NCI-H526 (cell line): ENCODE results near the gene CTBP1.

Experiments
- DNase-seq, 2 experiments: peaks; one replicate each; lab custom pipeline; 2025; lab: John Stamatoyannopoulos, UW

The CTBP1 gene

GRCh38 chr4:1283711-1284110 lies 34.8 kb upstream of the CTBP1 start:
- no peak for DNase-seq

DNA sequence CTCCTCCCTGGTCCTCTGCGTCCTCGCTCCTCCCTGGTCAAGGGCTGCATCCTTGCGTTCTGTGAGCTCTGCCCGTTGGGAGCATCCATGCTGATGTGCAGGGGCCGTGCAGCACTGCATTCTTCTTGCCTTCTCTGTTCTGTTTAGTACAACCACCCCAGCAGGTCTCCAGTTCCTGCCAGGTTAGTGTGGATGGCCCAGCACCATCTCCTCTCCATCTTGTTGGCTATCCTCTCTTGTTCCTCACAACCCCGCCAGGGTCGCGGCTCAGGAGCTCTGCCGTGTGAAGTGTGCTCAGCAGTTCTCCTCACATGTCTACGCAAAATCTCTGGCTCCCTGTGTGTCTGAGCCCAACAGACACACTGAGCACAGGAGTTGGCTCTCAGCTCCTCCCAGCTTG lies 30.3 kb upstream of the CTBP1 start:
- DNase-seq, result no peak

DNA sequence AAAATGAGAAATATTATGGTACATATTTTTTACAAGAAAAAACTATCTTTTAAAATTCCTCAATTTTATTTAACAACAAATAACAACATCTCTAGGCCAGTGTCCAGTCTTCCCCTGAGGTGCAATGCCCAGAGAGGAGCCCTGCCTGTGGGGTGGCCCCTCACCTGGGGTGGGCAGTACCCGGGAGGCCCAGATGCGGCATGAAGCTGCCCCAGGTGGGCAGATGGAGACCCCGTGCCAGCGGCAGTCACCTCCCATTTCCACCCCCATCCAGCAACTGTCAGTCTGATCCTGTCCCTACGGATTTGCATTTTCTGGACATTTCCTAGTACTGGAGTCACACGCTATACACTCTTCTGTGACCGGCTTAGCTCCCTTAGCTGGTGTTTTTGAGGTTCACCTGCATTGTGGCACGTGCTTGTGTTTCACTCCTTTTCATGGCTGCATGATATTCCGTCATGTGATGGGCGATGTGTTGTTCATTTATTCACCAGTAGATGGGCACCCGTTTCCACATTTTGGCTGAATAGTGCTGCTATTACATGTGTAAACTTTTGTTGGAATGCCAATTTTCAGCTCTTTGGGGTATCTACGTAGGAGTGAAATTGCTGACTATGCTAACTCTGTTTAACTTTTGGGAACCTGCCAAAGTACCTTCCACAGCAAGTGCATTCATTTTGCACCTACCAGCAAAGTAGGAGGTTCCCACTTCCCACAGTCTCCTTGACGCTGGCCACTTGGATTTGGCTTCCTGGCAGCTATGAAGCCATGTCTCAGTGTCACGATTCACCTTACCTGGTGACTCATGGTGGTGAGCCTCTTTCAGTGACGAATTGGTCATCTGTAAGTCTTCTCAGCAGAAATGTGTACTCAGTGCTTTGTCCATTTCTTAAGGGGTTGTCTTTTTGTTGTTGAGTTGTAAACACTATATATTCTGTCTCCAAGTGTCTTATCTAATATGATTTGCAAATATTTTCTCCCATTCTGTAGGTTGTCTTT lies 29.0 kb upstream of the CTBP1 start:
- no peak for DNase-seq

DNA sequence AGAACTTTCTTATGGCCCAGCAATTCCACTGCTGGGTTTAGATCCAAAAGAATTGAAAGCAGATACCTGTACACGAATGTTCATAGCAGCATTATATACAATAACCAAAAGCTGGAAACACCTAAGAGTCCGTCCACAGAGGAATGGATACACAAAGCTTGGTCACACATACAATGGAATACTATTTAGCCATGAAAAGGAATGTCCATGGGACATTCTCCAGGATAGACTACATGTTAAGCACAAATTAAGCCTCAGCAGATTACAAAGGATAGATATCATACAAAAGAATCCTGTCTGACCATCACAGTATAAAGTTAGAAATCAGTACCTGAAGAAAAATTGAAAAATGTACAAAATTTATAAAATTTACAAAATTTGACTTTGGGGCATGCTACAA lies 28.1 kb upstream of the CTBP1 start:
- DNase-seq, result no peak

GRCh38 chr4:1274871-1275270 lies 25.9 kb upstream of the CTBP1 start:
- no peak for DNase-seq

DNA sequence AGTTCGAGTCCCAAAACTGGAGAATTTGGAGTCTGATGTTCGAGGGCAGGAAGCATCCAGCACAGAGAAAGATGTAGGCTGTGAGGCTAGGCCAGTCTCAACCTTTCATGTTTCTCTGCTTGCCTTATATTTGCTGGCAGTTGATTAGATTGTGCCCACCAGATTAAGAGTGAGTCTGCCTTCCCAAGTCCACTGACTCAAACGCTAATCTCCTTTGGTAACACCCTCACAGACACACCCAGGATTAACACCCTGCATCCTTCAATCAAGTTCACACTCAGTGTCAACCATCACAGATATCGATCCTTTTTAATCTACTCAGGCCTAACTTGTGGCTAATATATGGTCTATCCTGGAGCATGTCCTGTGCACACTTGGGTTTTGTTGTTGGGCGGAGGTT lies 22.8 kb upstream of the CTBP1 start:
- DNase-seq, result no peak

GRCh38 chr4:1269209-1269608 lies 20.3 kb upstream of the CTBP1 start:
- no peak for DNase-seq

- no peak for DNase-seq
Measured at GRCh38 chr4:1266881-1267763, 18.2 kb upstream of the CTBP1 start.

- DNase-seq, result no peak
Measured at GRCh38 chr4:1265351-1265750, 16.4 kb upstream of the CTBP1 start.

- no peak for DNase-seq
Measured at GRCh38 chr4:1264942-1265341, 16.0 kb upstream of the CTBP1 start.

- no peak for DNase-seq
Measured at GRCh38 chr4:1261107-1261928, 12.4 kb upstream of the CTBP1 start.

- no peak for DNase-seq
Measured at GRCh38 chr4:1260418-1261106, 11.6 kb upstream of the CTBP1 start.

DNA sequence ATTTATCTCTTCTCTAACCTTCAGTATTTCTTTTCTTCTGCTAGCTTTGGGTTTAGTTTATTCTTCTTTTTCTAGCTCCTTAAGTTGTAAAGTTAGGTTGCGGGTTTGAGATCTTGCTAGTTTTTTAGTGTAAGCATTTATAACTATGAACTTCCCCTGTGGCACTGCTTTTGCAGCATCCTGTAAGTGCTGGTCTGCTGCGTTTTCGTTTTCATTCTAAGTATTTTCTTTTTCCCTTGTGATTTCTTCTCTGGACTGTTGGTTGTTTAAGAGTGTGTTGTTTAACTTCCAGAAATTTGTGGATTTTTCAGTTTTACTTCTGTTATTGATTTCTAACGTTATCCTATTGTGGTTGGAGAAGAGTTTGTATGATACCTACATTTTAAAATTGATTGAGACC lies 11.0 kb upstream of the CTBP1 start:
- no peak for DNase-seq

GRCh38 chr4:1258457-1258856 lies 9.5 kb upstream of the CTBP1 start:
- no peak for DNase-seq

DNA sequence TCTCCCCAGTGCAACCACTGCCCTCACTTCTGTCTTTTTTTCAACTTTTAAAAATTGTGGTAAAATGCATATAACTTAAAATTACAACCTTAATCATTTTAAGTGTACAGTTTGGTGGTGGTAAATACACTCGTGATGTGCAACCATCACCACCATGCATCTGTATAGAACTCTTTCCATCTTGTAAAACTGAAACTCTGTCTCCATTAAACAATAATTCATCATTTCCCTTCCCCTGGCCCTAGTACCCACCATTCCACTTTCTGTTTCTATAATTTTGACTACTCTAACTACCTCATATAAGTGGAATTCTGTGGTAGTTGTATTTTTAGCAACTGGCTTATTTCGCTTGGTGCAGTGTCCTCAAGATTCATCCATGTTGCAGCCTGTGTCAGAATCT lies 6.8 kb upstream of the CTBP1 start:
- DNase-seq, result no peak

- no peak for DNase-seq
Measured at GRCh38 chr4:1255151-1255550, 6.2 kb upstream of the CTBP1 start.

- no peak for DNase-seq
Measured at GRCh38 chr4:1253831-1254230, 4.9 kb upstream of the CTBP1 start.

DNA sequence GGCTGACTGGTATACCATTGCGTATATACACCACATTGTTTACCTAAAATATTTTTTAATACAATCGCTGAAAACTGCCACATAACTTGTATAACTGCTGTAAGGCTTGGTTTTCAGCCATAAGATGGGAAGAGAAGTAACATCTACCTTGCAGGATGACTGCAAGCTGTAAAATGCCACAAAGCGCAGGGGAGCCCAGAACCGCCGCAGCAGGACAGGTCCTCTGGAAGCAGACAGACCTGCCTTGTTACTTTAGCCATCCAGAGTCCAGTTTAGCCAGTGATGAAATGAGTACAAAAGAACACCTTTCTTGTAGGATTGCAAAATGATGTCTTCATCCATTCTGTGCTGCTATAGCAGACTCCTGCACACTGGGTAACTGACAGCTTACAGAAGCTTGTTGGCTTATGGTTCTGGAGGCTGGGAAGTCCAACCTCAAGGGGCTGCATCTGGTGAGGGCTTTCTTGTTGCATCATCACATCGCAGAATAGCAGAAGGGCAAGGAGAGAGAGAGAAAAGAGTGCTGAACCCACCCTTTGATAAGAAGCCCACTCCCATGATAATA lies 4.1 kb upstream of the CTBP1 start:
- no peak for DNase-seq

GRCh38 chr4:1251773-1252066 lies 2.8 kb upstream of the CTBP1 start:
- no peak for DNase-seq

- no peak for DNase-seq
Measured at GRCh38 chr4:1250921-1251772, 2.2 kb upstream of the CTBP1 start.

DNA sequence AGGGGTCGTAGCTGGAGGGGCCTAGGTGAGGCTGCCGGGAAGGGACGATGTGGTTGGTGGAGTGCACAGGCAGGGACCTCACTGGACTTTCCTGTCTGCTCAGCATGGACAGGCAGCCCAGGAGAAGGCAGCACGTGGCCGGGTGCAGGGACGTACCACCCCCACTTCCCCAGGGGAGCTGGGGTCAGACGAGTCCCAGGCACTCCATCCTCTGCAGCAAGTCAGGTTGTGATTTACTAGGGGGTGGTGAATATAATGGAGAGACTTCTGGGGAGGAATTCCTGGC lies 1.5 kb upstream of the CTBP1 start:
- DNase-seq, result no peak
